IMR-90 (cell line): Measurements from ENCODE around the gene ESRRB. TPM values are rescaled to one million over a fixed set of nuclear protein-coding genes. Genes with fewer than 3 reads are reported as not detected.

ENCODE experiments used
- ATAC-seq: fragments of 200-7000 bp; cut with Tn5 transposase; 2 replicates; pipeline ENCODE4 v1.9.1; 2020; ENCODE audit warnings: low read depth, mild to moderate bottlenecking, moderate library complexity
- BruUV-seq: library from RNA; stranded (reverse); fragments of 400-500 nt; replicated peaks from 2 replicates; lab custom pipeline; 2021; lab: Mats Ljungman, UMichigan
- CTCF ChIA-PET: fragments of 300-600 bp; formaldehyde crosslinking; extraction: SDS; loops from one replicate; lab custom pipeline; 2021; ENCODE audit warnings: antibody characterized with exemption; lab: Yijun Ruan, JAX
- POLR2A ChIA-PET: fragments of 300-600 bp; sonication (Branson Sonifier 250); formaldehyde crosslinking; loops from one replicate; lab custom pipeline; 2022; ENCODE audit warnings: antibody characterized with exemption; ENCODE audit not compliant: unreplicated experiment; lab: Charles Lee
- DNase-seq: peaks from one replicate; pipeline ENCODE4 v3.0.0; 2013
- H2AFZ ChIP-seq: replicated peaks from 2 replicates; pipeline ENCODE3; 2013; ENCODE audit warnings: low read length, mild to moderate bottlenecking; ENCODE audit not compliant: poor library complexity
- H2AK5ac ChIP-seq: 2 replicates; pipeline ENCODE4 v1.6.1; 2013; ENCODE audit warnings: low read depth, low read length, inconsistent platforms
- H2AK9ac ChIP-seq: replicated peaks from 2 replicates; pipeline ENCODE3; 2013; ENCODE audit warnings: mild to moderate bottlenecking, low read depth, low read length, moderate library complexity; ENCODE audit not compliant: poor library complexity
- H2BK120ac ChIP-seq: 2 replicates; pipeline ENCODE4 v1.6.1; 2013; ENCODE audit warnings: low read depth, low read length, inconsistent platforms
- H2BK15ac ChIP-seq: 3 replicates; pipeline ENCODE4 v1.6.1; 2013; ENCODE audit warnings: low read depth, low read length, inconsistent platforms
- H2BK20ac ChIP-seq: 2 replicates; pipeline ENCODE4 v1.6.1; 2013; ENCODE audit warnings: low read depth, mild to moderate bottlenecking, inconsistent platforms, low read length, moderate library complexity
- H2BK5ac ChIP-seq: 2 replicates; pipeline ENCODE4 v1.6.1; 2013; ENCODE audit warnings: mild to moderate bottlenecking, low read depth, low read length, inconsistent platforms; ENCODE audit not compliant: poor library complexity, severe bottlenecking
- H3K14ac ChIP-seq: replicated peaks from 2 replicates; pipeline ENCODE4 v1.6.1; 2013; ENCODE audit warnings: low read depth, low read length, inconsistent platforms
- H3K18ac ChIP-seq: 2 replicates; pipeline ENCODE4 v1.6.1; 2013; ENCODE audit warnings: low read depth, low read length, control low read depth
- H3K23ac ChIP-seq: 2 replicates; pipeline ENCODE4 v1.6.1; 2013; ENCODE audit warnings: low read depth, low read length, inconsistent platforms
- H3K27ac ChIP-seq: 2 replicates; pipeline ENCODE4 v1.5.1; 2013; ENCODE audit warnings: mild to moderate bottlenecking, control low read depth, low read length; ENCODE audit not compliant: insufficient read depth
- H3K27me3 ChIP-seq: 2 replicates; pipeline ENCODE4 v1.6.1; 2013; ENCODE audit warnings: low read length; ENCODE audit not compliant: control insufficient read depth, insufficient read depth
- H3K36me3 ChIP-seq: 2 replicates; pipeline ENCODE4 v1.6.1; 2013; ENCODE audit warnings: low read length, mixed read lengths; ENCODE audit not compliant: control insufficient read depth, insufficient read depth
- H3K4ac ChIP-seq: 2 replicates; pipeline ENCODE4 v1.6.1; 2013; ENCODE audit warnings: low read depth, low read length, inconsistent platforms
- H3K4me1 ChIP-seq: 2 replicates; pipeline ENCODE4 v1.6.1; 2013; ENCODE audit warnings: low read length, mixed read lengths; ENCODE audit not compliant: control insufficient read depth, insufficient read depth
- H3K4me2 ChIP-seq: 2 replicates; pipeline ENCODE4 v1.6.1; 2013; ENCODE audit warnings: low read depth, mild to moderate bottlenecking, control low read depth, low read length, moderate library complexity
- H3K4me3 ChIP-seq: 2 replicates; pipeline ENCODE4 v1.5.1; 2013; ENCODE audit warnings: low read depth, mild to moderate bottlenecking, control low read depth, low read length, moderate library complexity; ENCODE audit not compliant: insufficient read depth
- H3K56ac ChIP-seq: 2 replicates; pipeline ENCODE4 v1.6.1; 2013; ENCODE audit warnings: low read length, inconsistent platforms; ENCODE audit not compliant: insufficient read depth; ENCODE audit errors: extremely low read depth
- H3K79me1 ChIP-seq, 2 experiments: 2 replicates each; pipeline ENCODE4 v1.6.1; 2013; ENCODE audit warnings: low read length in 2 of 2, inconsistent platforms in 1 of 2, low read depth in 1 of 2
- H3K9ac ChIP-seq: 2 replicates; pipeline ENCODE4 v1.6.1; 2013; ENCODE audit warnings: low read depth, low read length, control low read depth
- H3K9me1 ChIP-seq: 2 replicates; pipeline ENCODE4 v1.6.1; 2013; ENCODE audit warnings: low read length, inconsistent platforms; ENCODE audit not compliant: insufficient read depth
- H3K9me3 ChIP-seq: 2 replicates; pipeline ENCODE4 v1.6.1; 2013; ENCODE audit warnings: low read length; ENCODE audit not compliant: control insufficient read depth, insufficient read depth
- H4K20me1 ChIP-seq: 2 replicates; pipeline ENCODE4 v1.6.1; 2013; ENCODE audit warnings: low read length, inconsistent platforms; ENCODE audit not compliant: insufficient read depth
- H4K5ac ChIP-seq: 2 replicates; pipeline ENCODE4 v1.6.1; 2013; ENCODE audit warnings: mild to moderate bottlenecking, low read depth, low read length, control low read depth
- H4K8ac ChIP-seq, 2 experiments: 2 replicates each; pipeline ENCODE4 v1.6.1; 2013; ENCODE audit warnings: low read depth in 2 of 2, low read length in 2 of 2, control low read depth in 1 of 2, inconsistent platforms in 1 of 2
- H4K91ac ChIP-seq: 2 replicates; pipeline ENCODE4 v1.6.1; 2013; ENCODE audit warnings: low read depth, low read length, inconsistent platforms; ENCODE audit not compliant: insufficient read depth
- BHLHE40 ChIP-seq: fragments of 150-350 bp; IDR thresholded peaks from 2 replicates; pipeline ENCODE4 v1.6.1; 2016; ENCODE audit warnings: mild to moderate bottlenecking, low read depth, low read length
- CEBPB ChIP-seq: IDR thresholded peaks from 2 replicates; pipeline ENCODE4 v1.6.1; 2012; ENCODE audit warnings: low read depth, low read length, improper control_type of control experiment
- CHD1 ChIP-seq: IDR thresholded peaks from 2 replicates; pipeline ENCODE4 v1.6.1; 2012; ENCODE audit warnings: low read depth, low read length, improper control_type of control experiment
- CTCF ChIP-seq: conservative IDR thresholded peaks from 2 replicates; pipeline ENCODE4 v1.5.1; 2012; ENCODE audit warnings: mild to moderate bottlenecking, low read depth, low read length, improper control_type of control experiment
- ELK1 ChIP-seq: fragments of 150-350 bp; IDR thresholded peaks from 2 replicates; pipeline ENCODE4 v1.6.1; 2016; ENCODE audit warnings: low read depth, mild to moderate bottlenecking, low read length, moderate library complexity, borderline replicate concordance
- FOS ChIP-seq: fragments of 150-350 bp; IDR thresholded peaks from 2 replicates; pipeline ENCODE4 v1.6.1; 2016; ENCODE audit warnings: low read depth, low read length
- MAFK ChIP-seq: IDR thresholded peaks from 2 replicates; pipeline ENCODE4 v1.6.1; 2012; ENCODE audit warnings: low read depth, low read length, improper control_type of control experiment
- MAZ ChIP-seq: IDR thresholded peaks from 2 replicates; pipeline ENCODE4 v1.6.1; 2012; ENCODE audit warnings: low read depth, mild to moderate bottlenecking, low read length, improper control_type of control experiment, moderate library complexity, borderline replicate concordance
- MXI1 ChIP-seq: IDR thresholded peaks from 2 replicates; pipeline ENCODE4 v1.6.1; 2012; ENCODE audit warnings: low read depth, mild to moderate bottlenecking, low read length, moderate library complexity, borderline replicate concordance
- NFE2L2 ChIP-seq: fragments of 150-350 bp; IDR thresholded peaks from 2 replicates; pipeline ENCODE4 v1.6.1; 2016; ENCODE audit warnings: low read depth, mild to moderate bottlenecking, low read length
- POLR2A ChIP-seq: IDR thresholded peaks from 2 replicates; pipeline ENCODE4 v1.6.1; 2012; ENCODE audit warnings: mild to moderate bottlenecking, low read depth, low read length
- RAD21 ChIP-seq: IDR thresholded peaks from 2 replicates; pipeline ENCODE4 v1.6.1; 2012; ENCODE audit warnings: low read length, improper control_type of control experiment
- RCOR1 ChIP-seq: IDR thresholded peaks from 2 replicates; pipeline ENCODE4 v1.6.1; 2012; ENCODE audit warnings: mild to moderate bottlenecking, low read length, improper control_type of control experiment; ENCODE audit not compliant: insufficient replicate concordance
- RFX5 ChIP-seq: IDR thresholded peaks from 2 replicates; pipeline ENCODE4 v1.8.0; 2012; ENCODE audit warnings: low read depth, mild to moderate bottlenecking, low read length, moderate library complexity
- SMC3 ChIP-seq: fragments of 150-350 bp; IDR thresholded peaks from 2 replicates; pipeline ENCODE4 v1.6.1; 2016; ENCODE audit warnings: low read depth, mild to moderate bottlenecking, antibody characterized with exemption, low read length, moderate library complexity
- WGBS, 2 experiments: methylation state at CpG; one replicate each; pipeline versions ENCODE4 v1.1.5 to v1.1.7; 2013; ENCODE audit warnings: missing lambda C conversion rate in 2 of 2; ENCODE audit not compliant: insufficient read length in 1 of 2; ENCODE audit errors: extremely low coverage in 2 of 2; 5-methylcytosine and 5-hydroxymethylcytosine counted together
- dilution Hi-C: fragments of 300-500 bp; cut with HindIII; formaldehyde crosslinking; loops from one replicate; pipeline ENCODE4 v1.14.3; 2018; ENCODE audit warnings: low sequenced_read_pairs; ENCODE audit not compliant: unreplicated experiment
- in situ Hi-C: fragments of 300-500 bp; cut with MboI; formaldehyde crosslinking; loops from 3 replicates; pipeline ENCODE4 v1.14.3; 2019; ENCODE audit warnings: low sequenced_read_pairs, inconsistent platforms, mixed read lengths
- intact Hi-C: fragments of 100-400 bp; cut with micrococcal nuclease; formaldehyde crosslinking; loops from 2 replicates; pipeline ENCODE4 v1.10.0; 2022
- polyA plus RNA-seq, 3 experiments: library from polyadenylated mRNA; depleted of rRNA; stranded (reverse); fragments of >200 nt; gene quantifications; 2 replicates each; pipeline ENCODE4 v1.2.3, GENCODE V29; 2012; ENCODE audit warnings: low replicate concordance in 1 of 3
- total RNA-seq: library from RNA; depleted of rRNA; stranded (reverse); fragments of >200 nt; gene quantifications from 2 replicates; pipeline ENCODE4 v1.2.3, GENCODE V29; 2012
- TF ChIP-seq, protein P1 (sequence below): fragments of 150-350 bp; IDR thresholded peaks from 2 replicates; pipeline ENCODE4 v1.6.1; 2017; ENCODE audit warnings: mild to moderate bottlenecking, antibody characterized with exemption, low read length, low read depth

The ESRRB gene
- total and polyA plus RNA-seq, 2 of the 4 experiments (the other 2 are of a cell fraction), result not detected

DNA sequence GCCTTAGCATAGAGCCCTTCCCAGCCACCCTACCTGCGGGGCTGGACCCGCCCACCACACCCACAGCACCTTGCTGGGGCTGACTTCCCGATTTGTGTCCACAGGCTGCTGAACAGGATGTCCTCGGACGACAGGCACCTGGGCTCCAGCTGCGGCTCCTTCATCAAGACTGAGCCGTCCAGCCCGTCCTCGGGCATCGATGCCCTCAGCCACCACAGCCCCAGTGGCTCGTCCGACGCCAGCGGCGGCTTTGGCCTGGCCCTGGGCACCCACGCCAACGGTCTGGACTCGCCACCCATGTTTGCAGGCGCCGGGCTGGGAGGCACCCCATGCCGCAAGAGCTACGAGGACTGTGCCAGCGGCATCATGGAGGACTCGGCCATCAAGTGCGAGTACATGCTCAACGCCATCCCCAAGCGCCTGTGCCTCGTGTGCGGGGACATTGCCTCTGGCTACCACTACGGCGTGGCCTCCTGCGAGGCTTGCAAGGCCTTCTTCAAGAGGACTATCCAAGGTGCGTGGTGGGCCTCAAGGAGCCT lies 63.4 kb downstream of the ESRRB start:
- Histone ChIP-seq H2BK120ac (no peak overlapping the region), H2BK20ac (no peak overlapping the region), H3K4me3 (no peak overlapping the region), H3K4ac (no peak overlapping the region), H3K9me1 (no peaks in the 10 kb centered on the region), H3K9ac (no peak overlapping the region), H3K9me3 (no peaks in the 10 kb centered on the region), H3K27ac (no peak overlapping the region), H4K20me1 (no peaks in the 10 kb centered on the region), H3K79me1 (no peaks in the 10 kb centered on the region), H4K91ac (no peak overlapping the region), H2AFZ (no peak overlapping the region), H3K27me3 (no peaks in the 10 kb centered on the region; the same call in 1 of the 2 replicates), H3K36me3 (no peaks in the 10 kb centered on the region), H2AK5ac (no peak overlapping the region), H3K18ac (no peak overlapping the region), H3K14ac (no peak overlapping the region), H3K23ac (no peak overlapping the region), H2BK15ac (no peak overlapping the region), H2AK9ac (no peak overlapping the region), H2BK5ac (no peak overlapping the region), H4K5ac (no peak overlapping the region), H4K8ac (no peak overlapping the region), H3K4me2 (no peak overlapping the region), H3K4me1 (no peaks in the 10 kb centered on the region), H3K56ac (no peak overlapping the region)
- no peak for ATAC-seq
- ChIA-PET POLR2A (no interaction called here), CTCF (no interaction called here)
- intact Hi-C loops, result no loop called here
- dilution Hi-C loops, result no loop called here
- in situ Hi-C loops, result no loop called here
- no peak for DNase-seq
- BruUV-seq, result no TSS peak
- TF ChIP-seq NFE2L2 (no peak), RCOR1 (no peak), FOS (no peak), CTCF (no peak), RFX5 (no peak), CEBPB (no peak), ELK1 (no peak), MAZ (no peak), MXI1 (no peak), POLR2A (no peak), SMC3 (no peak), RAD21 (no peak), MAFK (no peak), BHLHE40 (no peak), CHD1 (no peak)
- TF ChIP-seq, protein P1, sequence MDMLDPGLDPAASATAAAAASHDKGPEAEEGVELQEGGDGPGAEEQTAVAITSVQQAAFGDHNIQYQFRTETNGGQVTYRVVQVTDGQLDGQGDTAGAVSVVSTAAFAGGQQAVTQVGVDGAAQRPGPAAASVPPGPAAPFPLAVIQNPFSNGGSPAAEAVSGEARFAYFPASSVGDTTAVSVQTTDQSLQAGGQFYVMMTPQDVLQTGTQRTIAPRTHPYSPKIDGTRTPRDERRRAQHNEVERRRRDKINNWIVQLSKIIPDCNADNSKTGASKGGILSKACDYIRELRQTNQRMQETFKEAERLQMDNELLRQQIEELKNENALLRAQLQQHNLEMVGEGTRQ, result no peak
- whole genome bisulfite sequencing, 2 experiments, result 87% methylated on average over 12 of the region's 33 CpGs; no CpG with 5 or more reads in 1 of the 2 experiments
